ENCODE results near the gene PNPLA2. TPM values are rescaled to one million over a fixed set of nuclear protein-coding genes. Genes with fewer than 3 reads are reported as not detected.

Gene PNPLA2
- total and polyA plus RNA-seq, 2 of the 8 experiments (the other 6 are each of a cell fraction or from before 2014, with no cell fraction given) = 30.9 to 62.1 TPM

DNA sequence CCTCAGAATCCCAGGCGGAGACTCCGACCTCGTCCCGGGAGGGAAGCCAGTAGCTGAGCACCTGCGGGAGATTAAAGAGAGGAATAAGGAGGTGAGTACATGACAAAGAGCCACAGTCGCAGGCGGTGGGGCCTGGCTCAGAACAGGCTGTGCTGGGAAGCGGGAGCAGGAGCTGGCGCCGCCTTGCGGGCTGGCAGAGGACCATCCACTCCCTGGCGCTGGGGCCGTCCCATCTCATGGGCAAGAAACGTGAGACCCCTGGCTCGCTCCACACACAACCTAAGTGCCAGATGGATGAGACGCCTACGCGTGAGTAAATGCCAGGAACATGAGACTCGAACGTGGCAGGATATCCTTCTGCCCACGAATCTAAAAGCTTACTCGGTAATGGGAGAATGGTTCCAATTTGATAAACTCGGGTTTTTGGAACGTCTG lies 35.1 kb upstream of the PNPLA2 start:
- Histone ChIP-seq H2AK5ac (ENCODE audit: low read depth, low read length) (no peak overlapping the region), H3K36me3 (ENCODE audit: control insufficient read depth in 2 of 4, insufficient read depth in 4 of 4, low read length in 3 of 4) (peaks cover 0 to 3% (median 0%) of the 10 kb centered on the region in 4 experiments; a peak in 2 of 8 replicates), H3K9me3 (ENCODE audit: insufficient read depth in 2 of 2, low read depth in 1 of 2, low read length in 1 of 2) (no peaks in the 10 kb centered on the region), H3K9ac (replicated peaks in 1 of 4; ENCODE audit: extremely low read depth in 1 of 4, low read depth in 3 of 4, low read length in 3 of 4) (no peak overlapping the region), H4K5ac (ENCODE audit: insufficient read length, low read depth, low read length) (no peak overlapping the region), H4K8ac (ENCODE audit: extremely low read depth, insufficient read depth, low read length) (no peak overlapping the region), H3K4me2 (ENCODE audit: insufficient read depth in 1 of 2, low read depth in 2 of 2, low read length in 2 of 2) (peak overlapping the region; percentile 10 to 49), H3K27ac (ENCODE audit: low read depth, low read length) (no peak overlapping the region), H2AFZ (ENCODE audit: low read length) (no peak overlapping the region), H3K23me2 (ENCODE audit: low read depth, low read length) (no peaks in the 10 kb centered on the region), H3K4me1 (replicated peaks in 1 of 4; ENCODE audit: control insufficient read depth in 3 of 4, insufficient read depth in 4 of 4, low read length in 3 of 4) (peaks cover 0 to 22% (median 13%) of the 10 kb centered on the region in 4 experiments; a peak in 5 of 7 replicates), H3K14ac (ENCODE audit: insufficient read length) (no peak overlapping the region), H4K20me1 (replicated peaks in 1 of 2; ENCODE audit: control insufficient read depth in 1 of 2, insufficient read depth in 2 of 2, low read length in 2 of 2) (peaks cover 2 to 21% of the 10 kb centered on the region in 2 experiments), H2BK20ac (ENCODE audit: low read length) (no peak overlapping the region), H2BK120ac (replicated peaks; ENCODE audit: low read depth, low read length) (no peak overlapping the region), H3K4me3 (ENCODE audit: extremely low read depth in 1 of 4, insufficient read depth in 2 of 4, low read depth in 3 of 4, low read length in 4 of 4) (peak overlapping the region in 1 of 4 experiments; percentile 31; a peak in 1 of 8 replicates), H3K23ac (ENCODE audit: insufficient read length) (no peak overlapping the region), H4K91ac (replicated peaks; ENCODE audit: insufficient read length, low read length) (no peak overlapping the region), H3K18ac (ENCODE audit: extremely low read depth, low read length) (no peak overlapping the region), H3K27me3 (replicated peaks in 1 of 4; ENCODE audit: control insufficient read depth in 3 of 4, extremely low read depth in 1 of 4, insufficient read depth in 3 of 4, low read length in 3 of 4) (no peaks in the 10 kb centered on the region; a peak in 1 of 7 replicates), H3K79me1 (ENCODE audit: low read depth, low read length) (no peaks in the 10 kb centered on the region; the same call in 1 of the 2 replicates), H2BK15ac (ENCODE audit: low read length) (no peak overlapping the region), H3K56ac (replicated peaks; ENCODE audit: insufficient read length, low read depth, low read length) (no peak overlapping the region), H3K4ac (replicated peaks; ENCODE audit: insufficient read length, low read depth, low read length) (no peak overlapping the region), H3K79me2 (ENCODE audit: control insufficient read depth in 1 of 2, insufficient read depth in 2 of 2, low read length in 2 of 2) (no peaks in the 10 kb centered on the region), H2BK5ac (ENCODE audit: low read depth, low read length) (no peak overlapping the region), H2BK12ac (ENCODE audit: low read depth, low read length) (no peak overlapping the region)
- FAIRE-seq (peak; percentile 95), DNase-seq (ENCODE audit: low read depth in 1 of 2, low spot score in 2 of 2) (peak; percentile 93 to 94)
- CTCF ChIA-PET (ENCODE audit: partially characterized antibody) = interaction anchor here (0.6 to 2.9 kb wide), 17 partner anchors 9 to 198 kb away, joined by 3 to 14 read pairs (median 4); no protein-coding TSS in a partner anchor
- 9% methylated on average over 24 of the region's 24 CpGs; no CpG with 5 or more reads in 1 of the 2 experiments for WGBS, 2 experiments (ENCODE audit: extremely low coverage in 1 of 2, insufficient coverage in 1 of 2, insufficient read length in 1 of 2, insufficient replicate concordance in 2 of 2, low coverage in 1 of 2, low lambda C conversion rate in 2 of 2, missing lambda C conversion rate in 1 of 2)
- POLR2A ChIA-PET (ENCODE audit: partially characterized antibody) = interaction anchor here (0.7 to 35.3 kb wide), 13 partner anchors 8 to 214 kb away, joined by 3 to 636 read pairs (median 4); partner anchors contain the start of genes CRACR2B, PIDD1, PNPLA2 and RPLP2
- peak; percentile 77; the same call in 1 of the 2 replicates for TF ChIP-seq GABPA (IDR thresholded peaks at IDR 0.05; ENCODE audit: borderline replicate concordance, insufficient read depth, low read length)
- TF ChIP-seq TBP (IDR thresholded peaks at IDR 0.05; ENCODE audit: low read depth, low read length) = peak; percentile 67; the same call in 1 of the 2 replicates
- TF ChIP-seq RAD21 (IDR thresholded peaks at IDR 0.05 in 1 of 2, conservative IDR thresholded peaks at IDR 0.05 in 1 of 2; ENCODE audit: low read depth in 2 of 2, low read length in 2 of 2) = peak; percentile 68 to 71
- no peak for TF ChIP-seq SIRT6 (IDR thresholded peaks at IDR 0.05; ENCODE audit: low read length)
- TF ChIP-seq KDM5A (IDR thresholded peaks at IDR 0.05; ENCODE audit: low read length) = no peak
- no peak for TF ChIP-seq ASH2L (IDR thresholded peaks at IDR 0.05; ENCODE audit: low read length)
- TF ChIP-seq CTBP2 (IDR thresholded peaks at IDR 0.05; ENCODE audit: borderline replicate concordance, insufficient read depth, insufficient read length, low read length) = peak; percentile 73
- TF ChIP-seq SP1 (IDR thresholded peaks at IDR 0.05; ENCODE audit: low read depth, low read length) = 0 out of 2 replicates have a peak, but pooled peaks have one; percentile 42
- TF ChIP-seq E2F6 (IDR thresholded peaks at IDR 0.05) = peak; percentile 77
- TF ChIP-seq YY1 (IDR thresholded peaks at IDR 0.05; ENCODE audit: low read depth, low read length) = peak; percentile 60; the same call in 1 of the 2 replicates
- TF ChIP-seq NRF1 (IDR thresholded peaks at IDR 0.05; ENCODE audit: low read depth, low read length) = no peak
- TF ChIP-seq EP300 (IDR thresholded peaks at IDR 0.05; ENCODE audit: borderline replicate concordance in 1 of 2, low read depth in 2 of 2, low read length in 2 of 2) = peak in 1 of 2 experiments; percentile 24; a peak in 1 of 3 replicates

Data from H1 (cell line).